ENCODE measurements around the gene RABEP1.

The RABEP1 gene

DNA sequence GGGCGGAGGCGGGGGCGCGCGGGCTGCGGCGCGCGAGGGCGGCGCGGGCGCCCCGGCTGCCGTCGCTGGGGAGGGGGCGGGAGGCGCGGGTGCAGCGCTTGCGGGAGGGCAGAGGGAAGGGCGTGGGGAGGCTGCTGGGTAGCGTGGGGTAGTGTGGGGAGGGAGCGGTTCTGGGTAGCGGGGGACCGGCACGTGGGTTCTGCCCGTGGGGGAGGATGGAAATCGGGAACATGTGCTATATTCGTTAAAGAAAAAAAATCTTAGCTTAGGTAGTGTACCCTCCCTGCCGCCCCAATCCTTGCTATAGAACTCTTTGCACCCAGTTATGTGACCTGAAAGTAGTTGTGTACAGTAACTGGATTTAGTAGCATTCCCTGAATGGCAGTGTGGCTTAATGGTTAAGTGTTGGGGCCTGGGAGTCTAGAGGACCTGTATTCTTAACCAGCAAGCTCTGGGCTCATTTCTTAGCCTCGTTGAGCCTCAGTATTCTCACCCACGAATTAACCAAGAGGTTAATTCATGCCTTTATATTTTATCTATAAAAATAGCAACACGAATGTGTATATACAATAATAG is 646 bp downstream of the RABEP1 start:
- DNase-seq: peak in 2 of 5 experiments; percentile 4 to 29

DNA sequence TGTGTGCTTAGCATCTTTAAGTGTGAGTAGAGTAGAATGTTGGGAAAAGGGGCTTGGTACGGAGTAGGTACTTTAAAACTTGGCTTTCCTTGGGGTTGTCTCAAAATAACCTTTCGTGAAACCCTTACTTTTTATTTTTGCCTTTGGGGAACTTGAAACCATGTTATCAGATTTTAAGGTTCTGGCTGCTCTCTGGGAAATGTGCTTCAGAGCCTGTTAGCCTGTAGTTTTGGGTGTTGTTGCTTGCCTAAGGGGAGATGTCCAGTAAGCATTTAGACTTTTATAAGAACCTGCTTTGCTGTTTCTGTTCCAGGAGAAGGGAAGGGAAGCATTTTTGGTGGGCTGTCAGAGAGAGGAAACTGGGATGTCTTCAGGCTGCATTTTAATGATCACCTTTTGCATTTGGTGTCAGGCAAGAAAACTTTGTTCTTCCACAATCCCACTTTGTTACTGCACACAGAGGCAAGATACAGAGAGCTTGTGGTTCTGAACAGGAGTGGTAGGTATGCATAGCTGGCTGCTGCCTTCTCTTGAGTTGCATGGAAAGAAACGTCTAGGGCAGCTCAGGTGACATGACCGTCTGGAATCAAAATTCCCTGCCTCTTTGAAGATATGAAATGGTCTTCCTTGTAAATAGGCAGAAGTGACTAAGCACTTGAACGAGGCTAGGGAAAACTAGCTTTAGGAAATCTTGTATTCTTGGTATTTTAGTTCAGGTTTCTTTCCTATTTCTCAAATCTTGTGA is 1.7 kb downstream of the RABEP1 start:
- DNase-seq: no peak

DNA sequence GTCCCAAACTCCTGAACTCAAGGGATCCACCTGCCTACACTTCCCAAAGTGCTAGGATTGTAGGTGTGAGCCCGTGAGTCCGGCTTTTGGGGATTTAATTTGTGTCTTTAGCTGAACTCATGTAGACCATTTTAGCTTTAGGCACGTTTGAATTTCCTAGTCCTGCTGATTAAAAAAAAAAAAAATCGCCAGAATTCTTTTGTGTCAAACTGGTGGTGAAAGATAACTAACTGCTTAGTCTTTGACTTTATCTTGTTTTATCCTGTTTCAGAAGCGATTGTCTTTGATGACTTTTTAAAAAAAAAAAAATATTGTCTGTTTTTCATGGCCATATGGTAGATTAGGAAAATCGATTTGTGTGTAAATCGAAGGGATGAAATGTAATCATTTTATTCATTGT is 2.6 kb downstream of the RABEP1 start:
- no peak for DNase-seq

DNA sequence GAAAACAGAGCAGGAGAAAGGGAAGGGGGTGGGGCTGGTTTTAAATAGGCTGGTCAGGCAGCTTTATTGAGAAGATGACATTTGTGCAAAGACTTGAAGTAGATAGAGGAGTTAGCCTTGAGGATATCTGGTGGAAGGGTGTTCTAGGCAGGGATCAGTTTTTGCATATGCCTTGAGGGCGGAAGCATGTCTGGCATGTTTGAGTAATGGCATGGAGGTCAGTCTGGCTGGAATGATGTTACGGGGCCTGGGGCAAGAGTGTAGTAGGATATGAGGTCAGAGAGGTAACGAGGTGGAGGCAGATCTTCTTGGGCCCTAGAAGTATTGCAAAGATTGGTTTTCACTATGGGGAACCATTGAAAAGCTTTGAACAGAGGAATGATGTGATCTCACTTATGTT is 4.8 kb downstream of the RABEP1 start:
- DNase-seq: no peak

DNA sequence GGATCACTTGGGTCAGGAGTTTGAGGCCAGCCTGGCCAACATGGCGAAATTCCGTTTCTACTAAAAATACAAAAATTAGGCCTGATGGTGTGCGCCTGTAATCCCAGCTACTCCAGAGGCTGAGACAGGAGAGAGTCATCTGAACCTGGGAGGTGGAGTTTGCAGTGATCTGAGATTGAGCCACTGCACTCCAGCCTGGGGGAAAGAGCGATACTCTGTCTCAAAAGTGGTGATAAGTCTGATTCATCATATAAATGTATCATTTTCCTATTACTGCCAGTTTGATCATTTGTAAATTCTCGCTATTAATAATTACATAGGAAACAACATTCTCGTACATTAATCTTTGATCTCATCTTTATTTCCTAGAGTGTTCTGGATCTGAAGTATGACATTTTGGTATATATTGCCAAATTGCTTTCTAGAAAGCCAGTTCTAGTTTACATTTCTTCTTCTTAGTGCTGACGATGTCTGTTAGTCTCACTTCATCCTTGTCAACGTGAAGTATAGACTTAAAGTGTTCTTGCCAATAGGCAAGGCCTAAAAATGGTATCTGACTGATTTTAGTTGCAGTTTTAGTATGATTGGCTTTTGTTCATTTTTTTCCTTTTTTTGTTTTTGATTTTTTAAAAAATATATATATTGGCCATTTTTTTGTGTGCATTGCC is 9.7 kb downstream of the RABEP1 start:
- DNase-seq: no peak

DNA sequence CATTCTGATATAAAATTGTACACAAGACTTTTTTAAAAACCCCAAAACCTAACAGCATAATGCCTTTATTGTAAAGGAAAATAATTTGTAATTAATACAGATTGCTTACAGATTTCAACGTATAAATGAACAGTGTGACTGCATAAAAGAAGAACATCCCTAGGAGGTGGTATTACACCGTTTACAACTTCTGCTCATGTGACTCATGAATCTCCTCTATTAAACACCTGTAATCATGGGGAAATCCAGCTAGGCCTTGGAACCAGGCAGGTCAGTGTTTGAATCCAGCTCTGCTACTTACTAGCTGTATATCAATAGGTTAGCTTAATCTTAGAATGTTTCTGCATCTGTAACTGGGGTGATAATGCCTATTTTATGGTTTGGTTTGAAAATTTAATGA is 15.2 kb downstream of the RABEP1 start:
- peak in 1 of 5 experiments; percentile 9 for DNase-seq

DNA sequence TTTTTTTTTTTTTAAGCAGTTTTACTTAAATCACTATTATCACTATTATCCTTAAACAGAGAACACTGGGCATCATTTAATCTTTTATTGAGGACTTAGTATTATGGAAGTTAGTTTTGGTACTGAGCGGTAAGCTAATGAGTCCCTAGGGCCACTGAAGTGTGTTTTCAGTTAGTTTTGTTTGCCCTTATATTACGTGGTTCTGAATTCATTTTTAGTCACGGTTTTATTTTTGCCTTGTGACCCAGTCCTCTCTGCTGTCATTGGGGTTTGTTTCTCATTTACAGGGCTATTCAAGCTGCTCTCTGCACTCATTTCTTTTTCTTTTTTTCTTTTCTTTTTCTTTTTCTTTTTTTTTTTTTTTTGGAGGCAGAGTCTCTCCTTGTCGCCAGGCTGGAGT is 17.3 kb downstream of the RABEP1 start:
- DNase-seq: no peak

DNA sequence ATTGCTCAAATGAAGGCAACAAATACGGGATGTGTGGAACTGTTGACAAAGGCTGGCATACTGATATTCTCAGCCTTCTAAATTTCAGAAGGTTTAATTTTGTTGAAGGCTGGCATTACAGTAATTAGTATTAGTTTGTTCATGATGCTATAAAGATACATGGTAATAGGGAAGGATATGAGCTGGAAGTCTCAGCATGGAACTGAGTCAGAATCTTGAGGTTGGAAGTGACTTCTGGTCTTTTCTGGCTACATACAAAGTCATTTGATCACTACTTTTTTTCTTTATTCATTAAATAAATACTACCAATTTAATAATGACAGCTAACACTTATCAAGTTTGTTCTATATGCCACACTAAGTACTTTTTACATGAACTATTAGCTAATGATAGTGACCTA is 22.6 kb downstream of the RABEP1 start:
- DNase-seq: no peak

DNA sequence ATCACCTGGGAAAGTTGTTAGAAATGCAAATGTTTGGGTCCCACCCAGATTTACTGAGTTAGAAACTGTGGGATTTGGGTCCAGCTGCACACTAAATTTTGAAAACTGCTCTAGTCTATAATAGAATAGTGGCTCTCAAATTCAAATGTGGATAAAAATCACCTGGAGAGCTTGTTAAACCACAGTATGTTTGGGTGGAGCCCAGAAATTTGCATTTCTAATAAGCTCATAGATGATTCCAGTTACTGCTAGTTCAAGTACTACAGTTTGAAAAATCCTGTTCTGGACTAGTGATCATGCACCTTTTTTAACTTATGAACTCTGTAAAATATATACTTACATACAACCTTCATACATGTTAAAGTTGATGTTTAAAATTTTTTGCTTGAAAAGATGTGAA is 27.8 kb downstream of the RABEP1 start:
- DNase-seq: no peak

DNA sequence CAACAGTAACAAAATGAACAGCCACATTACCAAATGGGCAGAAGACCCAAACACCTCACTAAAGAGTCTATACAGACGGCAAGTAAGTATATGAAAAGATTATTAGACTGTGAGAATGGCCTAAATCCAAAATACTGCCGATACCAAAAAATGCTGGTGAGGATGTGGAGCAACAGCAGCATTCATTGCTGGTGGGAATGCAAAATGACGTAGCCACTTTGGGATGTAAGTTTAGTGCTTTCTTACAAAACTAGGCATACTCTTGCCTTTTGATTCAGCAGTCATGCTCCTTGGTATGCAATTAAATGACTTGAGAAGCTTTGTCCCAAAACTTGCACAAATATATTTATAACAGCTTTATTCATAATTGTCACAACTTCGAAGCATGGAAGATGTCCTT is 43.8 kb downstream of the RABEP1 start:
- DNase-seq: no peak

DNA sequence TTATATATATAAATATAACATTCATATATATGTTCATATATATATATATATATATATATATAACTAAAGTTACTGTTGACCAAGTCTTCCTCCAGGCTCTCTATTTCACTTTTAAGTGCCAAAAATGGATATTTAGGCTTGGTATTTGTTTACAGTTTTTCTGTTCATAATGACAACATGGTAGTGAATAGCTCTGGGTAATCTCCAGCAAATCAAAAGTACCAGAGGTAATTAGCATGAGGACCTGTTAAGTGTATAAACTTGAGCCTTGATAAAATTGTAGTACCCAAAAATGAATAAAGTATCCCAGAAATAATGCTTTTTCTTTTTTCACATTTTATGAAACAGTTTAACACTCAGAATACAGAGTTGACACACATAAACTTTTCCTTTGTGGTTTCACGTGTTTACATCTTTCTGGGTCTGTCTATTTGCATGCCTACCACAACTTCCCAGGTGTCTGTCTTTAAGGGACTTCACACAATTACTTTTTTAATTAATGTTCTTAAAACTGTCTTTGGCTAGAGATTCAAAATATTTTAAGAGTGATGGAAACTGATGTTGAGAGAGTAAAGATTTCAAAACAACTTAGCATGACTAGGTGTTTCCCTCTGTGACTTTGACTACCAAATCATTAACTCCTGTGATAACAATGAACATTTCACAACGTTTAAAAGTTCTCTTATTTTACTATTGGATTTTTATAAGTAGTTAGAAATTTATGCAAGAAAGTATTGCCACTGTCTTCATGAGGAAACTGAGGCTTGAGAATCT is 47.9 kb downstream of the RABEP1 start:
- DNase-seq: peak in 1 of 5 experiments; percentile 22

DNA sequence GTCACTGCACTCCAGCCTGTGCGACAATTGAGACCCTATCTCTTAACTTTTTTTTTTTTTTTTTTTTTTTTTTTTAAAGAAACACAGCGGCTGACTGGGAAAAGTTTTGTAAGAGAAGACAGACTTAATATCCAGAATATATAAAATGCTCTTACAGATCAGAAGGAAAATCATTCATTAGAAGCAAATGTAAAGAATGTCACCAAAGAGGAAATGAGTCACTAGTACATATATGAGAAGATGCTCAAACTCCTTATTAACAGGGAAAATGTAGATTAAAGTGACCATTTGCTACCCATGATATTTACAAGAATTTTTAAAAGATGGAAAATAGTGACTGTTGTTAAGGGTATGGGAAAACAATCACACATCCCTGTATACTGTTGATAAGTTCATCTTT is 48.9 kb downstream of the RABEP1 start:
- no peak for DNase-seq

DNA sequence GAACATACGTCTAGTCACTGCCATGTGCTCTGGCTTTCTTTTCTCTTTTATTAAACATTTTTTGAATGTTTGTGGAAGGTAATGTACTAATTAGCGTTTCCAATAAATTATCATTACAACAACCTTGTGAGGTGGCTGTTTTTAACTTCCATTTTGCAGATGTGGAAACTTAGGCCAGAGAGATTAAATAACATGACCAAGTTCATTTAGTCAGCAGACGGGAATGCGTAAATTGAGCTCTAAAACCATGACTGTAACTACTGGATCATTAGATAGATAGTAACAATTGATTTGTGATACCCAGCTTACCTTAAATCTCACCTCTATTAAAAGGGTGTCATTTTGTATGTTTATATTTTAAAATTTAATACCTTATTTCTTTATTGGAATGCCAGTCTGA is 49.4 kb downstream of the RABEP1 start:
- DNase-seq: no peak

DNA sequence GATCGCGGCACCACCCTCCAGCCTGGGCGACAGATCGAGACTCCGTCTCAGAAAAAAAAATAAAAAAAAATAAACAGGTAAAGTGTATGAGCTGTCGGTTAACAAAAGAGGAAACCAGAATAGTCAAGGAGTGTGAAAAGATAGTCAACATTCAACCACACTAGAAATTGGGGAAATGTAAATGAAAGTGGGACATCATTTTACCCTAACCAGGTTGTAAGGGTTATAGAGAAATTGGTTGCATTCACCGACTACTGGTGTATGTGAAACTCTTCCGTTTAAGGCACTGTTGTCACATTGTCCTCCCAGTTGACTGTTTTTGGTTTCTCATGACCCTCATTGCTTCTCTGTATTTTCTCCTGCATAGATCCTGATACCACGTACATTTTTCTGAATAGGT is 62.8 kb downstream of the RABEP1 start:
- DNase-seq: no peak

DNA sequence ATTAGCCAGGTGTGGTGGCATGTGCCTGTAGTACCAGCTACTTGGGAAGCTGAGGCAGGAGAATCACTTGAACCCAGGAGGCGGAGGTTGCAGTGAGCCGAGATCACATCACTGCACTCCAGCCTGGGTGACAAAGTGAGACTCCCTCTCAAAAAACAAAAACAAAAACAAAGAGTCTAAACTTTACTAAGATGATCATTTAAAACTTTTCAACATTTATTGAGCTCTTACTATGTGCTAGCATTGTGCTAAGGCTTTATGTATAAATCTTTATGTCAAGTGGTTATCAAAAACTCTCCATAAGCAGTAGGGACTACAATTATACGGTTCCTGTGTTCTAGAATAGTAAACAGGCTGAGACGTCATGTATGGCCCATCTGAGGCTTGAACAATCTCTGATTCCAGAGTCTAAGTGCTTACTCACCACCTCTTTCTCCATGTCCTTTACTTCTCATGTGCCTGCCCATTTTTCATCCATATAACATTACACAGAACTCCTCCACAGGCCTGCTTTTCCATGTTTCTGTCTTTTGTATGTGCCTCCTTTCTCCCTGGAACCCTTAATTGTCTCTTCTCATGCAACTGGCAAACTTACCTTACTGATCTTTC is 70.7 kb downstream of the RABEP1 start:
- DNase-seq: no peak

DNA sequence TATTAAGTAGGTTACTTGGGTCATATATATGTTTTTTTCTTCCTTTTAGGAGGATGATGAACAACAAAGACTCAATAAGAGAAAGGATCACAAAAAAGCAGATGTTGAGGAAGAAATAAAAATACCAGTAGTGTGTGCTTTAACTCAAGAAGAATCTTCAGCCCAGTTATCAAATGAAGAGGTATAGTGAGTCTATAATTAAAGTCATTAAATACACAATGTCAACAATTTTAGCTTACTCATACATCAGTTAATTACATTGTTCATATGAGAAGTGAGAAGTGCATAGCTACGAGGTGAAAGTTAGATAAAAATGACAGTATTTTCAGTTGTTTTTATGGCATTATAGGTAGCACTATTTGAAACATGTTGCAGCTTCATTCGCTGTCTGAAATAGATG is 72.2 kb downstream of the RABEP1 start:
- DNase-seq: no peak

DNA sequence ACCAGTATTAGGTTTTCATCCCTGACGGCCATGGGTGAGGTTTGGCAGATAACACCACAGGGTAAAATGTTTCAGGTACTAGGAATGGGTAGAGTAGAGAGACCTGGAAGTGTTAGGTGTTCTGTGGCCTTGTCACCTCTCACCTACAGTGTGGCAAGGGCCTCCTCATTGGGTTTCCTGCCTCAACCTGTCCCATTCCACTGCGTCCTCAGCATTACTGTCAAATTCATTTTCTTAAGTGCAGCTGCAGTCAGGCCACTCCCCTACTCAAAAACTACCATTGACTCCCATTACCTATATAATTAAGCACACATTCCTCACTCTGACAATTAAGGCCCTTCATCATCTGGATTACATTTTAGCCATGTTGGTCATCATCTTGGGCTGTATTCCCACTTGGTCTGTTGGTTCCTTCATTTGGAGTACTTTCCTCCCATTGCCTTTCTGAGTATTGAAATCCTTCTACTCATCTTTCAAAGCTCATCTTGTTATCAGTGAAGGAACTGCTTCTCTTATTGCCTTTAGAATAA is 72.9 kb downstream of the RABEP1 start:
- no peak for DNase-seq

DNA sequence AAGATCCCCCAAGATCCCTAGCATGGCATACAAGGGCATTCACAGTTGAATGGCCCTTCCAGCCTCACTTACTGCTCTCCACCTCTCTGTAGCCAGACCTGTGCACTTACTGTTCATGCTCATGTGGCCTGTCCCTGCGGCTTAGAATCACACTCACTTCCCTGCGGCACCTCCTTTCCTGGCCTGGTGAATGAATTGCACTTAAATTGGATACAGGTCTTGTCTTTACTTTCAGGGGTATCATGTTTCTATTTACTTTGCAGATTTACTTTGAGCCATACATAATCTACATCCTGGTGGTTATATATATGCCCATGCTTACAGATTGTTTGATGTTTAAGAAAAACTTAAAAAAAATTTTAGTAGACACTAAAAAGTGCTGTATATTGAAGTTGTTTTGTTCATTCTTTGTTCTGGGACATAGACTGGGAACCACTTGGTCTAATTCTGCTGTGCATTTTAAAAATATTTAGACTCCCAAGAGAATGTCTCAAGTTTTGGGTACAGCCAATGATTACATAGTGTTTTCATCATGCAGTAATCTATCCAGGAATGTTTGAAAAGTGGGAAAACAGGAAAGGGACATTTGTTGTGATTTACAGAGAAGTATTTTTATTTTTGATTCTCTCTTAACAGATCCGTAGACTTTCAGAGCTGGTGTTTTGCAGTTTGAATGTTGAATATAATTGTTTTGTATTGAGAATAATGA is 73.5 kb downstream of the RABEP1 start:
- no peak for DNase-seq

DNA sequence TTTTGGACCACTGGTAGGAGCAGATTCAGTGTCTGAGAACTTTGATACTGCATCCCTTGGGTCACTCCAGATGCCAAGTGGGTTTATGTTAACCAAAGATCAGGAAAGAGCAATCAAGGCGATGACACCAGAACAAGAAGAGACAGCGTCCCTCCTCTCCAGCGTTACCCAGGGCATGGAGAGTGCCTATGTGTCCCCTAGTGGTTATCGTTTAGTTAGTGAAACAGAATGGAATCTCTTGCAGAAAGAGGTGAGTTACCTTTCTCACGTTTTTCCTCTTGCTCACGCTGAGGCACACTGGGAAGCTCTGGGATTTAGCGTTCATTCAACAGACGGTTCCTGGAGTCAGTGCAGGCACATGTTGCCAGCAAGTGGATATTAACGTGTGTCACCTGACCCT is 79.3 kb downstream of the RABEP1 start:
- DNase-seq: no peak

DNA sequence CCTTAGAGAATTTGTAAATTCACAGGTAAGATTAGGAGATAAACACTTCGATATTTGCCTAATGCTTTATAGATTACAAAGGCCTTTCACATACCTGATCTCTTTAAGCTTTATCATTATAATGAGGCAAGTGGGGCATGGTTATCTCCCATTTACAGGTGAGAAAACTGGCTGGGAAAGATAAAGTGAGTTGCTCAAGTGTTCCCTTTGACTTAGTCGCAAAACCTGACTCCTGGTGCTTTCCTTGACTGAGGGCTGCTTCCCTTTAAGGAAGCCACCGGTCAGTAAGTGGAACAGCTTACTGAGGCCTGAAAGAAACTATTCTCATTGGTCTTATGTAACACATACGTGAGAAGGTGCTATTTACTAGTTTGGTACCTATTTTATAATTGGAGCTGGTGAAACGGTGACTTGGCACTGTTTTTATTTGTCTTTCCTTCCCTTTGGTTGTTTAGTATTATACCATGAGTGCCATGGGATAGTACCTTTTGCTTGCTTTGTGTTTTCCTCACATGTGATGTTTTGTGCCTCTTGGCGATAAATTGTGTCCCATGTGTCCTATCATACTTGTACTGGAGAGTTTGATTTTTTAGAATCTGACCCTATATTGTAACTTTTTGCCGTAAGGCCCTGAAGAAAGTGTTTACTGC is 80.2 kb downstream of the RABEP1 start:
- DNase-seq: no peak

DNA sequence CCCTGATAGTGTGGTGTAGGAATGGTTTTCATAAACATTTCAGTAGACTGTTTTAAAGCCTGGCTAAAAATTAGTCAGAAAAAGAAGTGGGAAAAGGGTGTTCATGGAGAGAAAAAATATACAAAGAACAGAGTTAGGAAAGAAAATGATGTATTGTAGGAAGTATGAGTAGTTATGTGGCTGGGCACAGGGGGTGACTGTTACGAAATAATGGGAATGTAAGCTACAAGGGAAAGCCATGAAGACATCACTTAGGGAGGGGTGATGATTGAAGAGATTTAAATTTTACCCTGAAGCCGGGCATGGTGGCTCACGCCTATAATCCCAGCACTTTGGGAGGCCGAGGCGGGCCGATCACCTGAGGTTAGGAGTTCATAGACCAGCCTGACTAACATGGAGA is 82.1 kb downstream of the RABEP1 start:
- DNase-seq: no peak

DNA sequence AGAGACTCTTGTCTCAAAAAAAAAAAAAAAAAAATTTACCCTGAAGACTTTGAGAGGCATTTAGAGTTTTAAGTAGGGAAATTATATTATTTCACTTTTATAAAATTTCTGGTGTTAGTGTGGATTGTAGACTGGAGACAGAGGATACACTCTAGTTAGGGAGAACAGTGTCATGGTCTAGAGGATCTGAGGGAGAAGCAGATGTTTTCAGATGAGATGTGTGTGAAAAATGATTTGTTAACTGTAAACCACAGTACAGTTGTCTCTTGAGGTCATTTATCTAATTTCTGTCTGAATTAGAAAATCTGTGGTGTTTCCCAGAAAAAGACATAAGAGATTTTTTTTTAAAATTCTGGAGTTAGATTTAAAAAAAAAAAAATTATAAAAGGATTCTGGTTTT is 82.6 kb downstream of the RABEP1 start:
- no peak for DNase-seq
